Fibroblast of lung (primary cell): ENCODE measurements around the gene RAP1GAP. TPM values are rescaled to one million over a fixed set of nuclear protein-coding genes. Genes with fewer than 3 reads are reported as not detected.

Experiments used
- DNase-seq, 2 donors: peaks; one replicate each; pipeline versions ENCODE4 v3.0.0 to v3.0.0-alpha.2; 2010; ENCODE audit warnings: low read depth in 2 of 2
- H2AFZ ChIP-seq: 2 replicates; pipeline ENCODE4 v1.5.1; 2012; ENCODE audit warnings: low read length, control low read depth, inconsistent platforms
- H3K27ac ChIP-seq: 2 replicates; pipeline ENCODE4 v1.5.1; 2011; ENCODE audit warnings: low read length, control low read depth; ENCODE audit not compliant: insufficient read depth
- H3K27me3 ChIP-seq: 2 replicates; pipeline ENCODE4 v1.5.1; 2011; ENCODE audit warnings: mild to moderate bottlenecking, low read length; ENCODE audit not compliant: control insufficient read depth, insufficient read depth
- H3K36me3 ChIP-seq: 2 replicates; pipeline ENCODE4 v1.5.1; 2011; ENCODE audit warnings: low read length; ENCODE audit not compliant: control insufficient read depth, insufficient read depth
- H3K4me1 ChIP-seq: 2 replicates; pipeline ENCODE4 v1.5.1; 2011; ENCODE audit warnings: low read length; ENCODE audit not compliant: control insufficient read depth, insufficient read depth; ENCODE audit errors: extremely low read depth
- H3K4me2 ChIP-seq: 2 replicates; pipeline ENCODE4 v1.5.1; 2011; ENCODE audit warnings: low read length, control low read depth; ENCODE audit not compliant: insufficient read depth; ENCODE audit errors: extremely low read depth
- H3K4me3 ChIP-seq, 4 experiments: fragments of 200-600 bp in 1 of 4; sonication (generic) in 1 of 4; replicated peaks in 1 of 4; 2 replicates each; pipeline ENCODE4 v1.5.1; 2011 to 2016; ENCODE audit warnings: low read length in 4 of 4, low read depth in 3 of 4, mild to moderate bottlenecking in 3 of 4, control low read depth in 2 of 4, inconsistent platforms in 1 of 4, mixed read lengths in 1 of 4; ENCODE audit not compliant: insufficient read depth in 1 of 4; ENCODE audit errors: control extremely low read depth in 1 of 4
- H3K79me2 ChIP-seq: 2 replicates; pipeline ENCODE4 v1.5.1; 2012; ENCODE audit warnings: mild to moderate bottlenecking, low read length, inconsistent platforms; ENCODE audit not compliant: control insufficient read depth, insufficient read depth
- H3K9ac ChIP-seq: 2 replicates; pipeline ENCODE4 v1.5.1; 2011; ENCODE audit warnings: mild to moderate bottlenecking, low read length, control low read depth; ENCODE audit not compliant: insufficient read depth
- H3K9me3 ChIP-seq: 2 replicates; pipeline ENCODE4 v1.5.1; 2012; ENCODE audit warnings: low read depth, low read length; ENCODE audit not compliant: control insufficient read depth, insufficient read depth
- H4K20me1 ChIP-seq: 2 replicates; pipeline ENCODE4 v1.5.1; 2011; ENCODE audit warnings: low read length; ENCODE audit not compliant: control insufficient read depth, insufficient read depth; ENCODE audit errors: extremely low read depth
- EZH2 ChIP-seq: IDR thresholded peaks from 2 replicates; pipeline ENCODE4 v1.5.1; 2012; ENCODE audit warnings: low read length, control low read depth, mild to moderate bottlenecking; ENCODE audit errors: missing control alignments
- polyA plus RNA-seq, 2 donors: library from polyadenylated mRNA; depleted of rRNA in 1 of 2; stranded (reverse) in 1 of 2; unstranded in 1 of 2; fragments of >200 nt; gene quantifications; 2 replicates each; pipeline ENCODE4 v1.2.1, GENCODE V29; 2011 to 2012; ENCODE audit warnings: missing spikeins in 1 of 2
- total RNA-seq: library from RNA; depleted of rRNA; stranded (reverse); fragments of >200 nt; gene quantifications from 2 replicates; pipeline ENCODE4 v1.2.1, GENCODE V29; 2014
- TF ChIP-seq, protein P1 (sequence below), 2 donors: IDR thresholded peaks in 1 of 2; conservative IDR thresholded peaks in 1 of 2; 1 replicate in 1 of 2; 2 replicates in 1 of 2; pipeline ENCODE4 v1.5.1; 2011 to 2012; ENCODE audit warnings: low read length in 2 of 2, control low read depth in 1 of 2, inconsistent platforms in 1 of 2, low read depth in 1 of 2, mild to moderate bottlenecking in 1 of 2

RAP1GAP gene
- total and polyA plus RNA-seq, 2 donors (not counting 1 experiment from before 2014, with no cell fraction given): under 0.01 to 0.05 TPM

DNA sequence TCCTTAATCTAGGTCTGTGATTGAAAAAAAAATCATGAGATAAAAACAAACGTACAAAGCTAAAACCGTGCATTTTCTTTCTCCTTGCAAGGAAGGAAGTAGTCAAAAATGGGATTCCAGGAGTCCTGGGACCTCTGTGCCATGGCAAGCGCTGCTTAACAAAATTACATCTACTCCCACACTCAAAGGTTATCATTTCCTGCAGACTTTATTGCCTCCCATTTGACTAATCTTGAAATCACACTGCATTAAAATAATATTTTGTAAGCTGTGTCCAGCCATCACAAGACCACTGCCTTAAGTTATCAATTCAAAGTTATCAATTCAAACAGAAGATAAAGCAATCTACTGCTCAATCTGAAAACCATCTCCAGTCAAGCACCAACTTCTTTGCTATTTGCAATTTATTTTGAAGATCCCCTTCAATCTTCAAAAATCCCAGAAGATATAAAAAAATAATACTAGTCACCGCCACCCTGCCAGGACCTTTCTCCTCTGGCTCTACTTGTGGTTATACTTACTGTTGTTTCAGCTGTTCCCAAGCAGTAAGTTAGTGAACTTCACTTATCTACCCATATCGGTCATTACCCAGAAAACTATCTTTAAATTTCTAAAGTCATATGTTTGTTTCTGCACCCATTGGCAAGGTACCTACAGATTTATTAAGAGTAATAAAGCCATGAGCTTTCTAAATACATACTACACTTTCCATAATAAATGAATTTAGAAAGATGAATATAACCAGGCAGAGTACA, 38.1 kb upstream of the RAP1GAP start:
- H3K9ac ChIP-seq: no peak overlapping the region
- peak in 1 of 2 donors; percentile 45 for DNase-seq
- H3K4me3 ChIP-seq: no peak overlapping the region
- no peaks in the 10 kb centered on the region for H3K36me3 ChIP-seq
- no peaks in the 10 kb centered on the region for H3K4me1 ChIP-seq
- no peaks in the 10 kb centered on the region for H3K27me3 ChIP-seq
- H3K9me3 ChIP-seq: no peaks in the 10 kb centered on the region
- TF ChIP-seq, protein P1, sequence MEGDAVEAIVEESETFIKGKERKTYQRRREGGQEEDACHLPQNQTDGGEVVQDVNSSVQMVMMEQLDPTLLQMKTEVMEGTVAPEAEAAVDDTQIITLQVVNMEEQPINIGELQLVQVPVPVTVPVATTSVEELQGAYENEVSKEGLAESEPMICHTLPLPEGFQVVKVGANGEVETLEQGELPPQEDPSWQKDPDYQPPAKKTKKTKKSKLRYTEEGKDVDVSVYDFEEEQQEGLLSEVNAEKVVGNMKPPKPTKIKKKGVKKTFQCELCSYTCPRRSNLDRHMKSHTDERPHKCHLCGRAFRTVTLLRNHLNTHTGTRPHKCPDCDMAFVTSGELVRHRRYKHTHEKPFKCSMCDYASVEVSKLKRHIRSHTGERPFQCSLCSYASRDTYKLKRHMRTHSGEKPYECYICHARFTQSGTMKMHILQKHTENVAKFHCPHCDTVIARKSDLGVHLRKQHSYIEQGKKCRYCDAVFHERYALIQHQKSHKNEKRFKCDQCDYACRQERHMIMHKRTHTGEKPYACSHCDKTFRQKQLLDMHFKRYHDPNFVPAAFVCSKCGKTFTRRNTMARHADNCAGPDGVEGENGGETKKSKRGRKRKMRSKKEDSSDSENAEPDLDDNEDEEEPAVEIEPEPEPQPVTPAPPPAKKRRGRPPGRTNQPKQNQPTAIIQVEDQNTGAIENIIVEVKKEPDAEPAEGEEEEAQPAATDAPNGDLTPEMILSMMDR (conservative IDR thresholded peaks at IDR 0.05 in 1 of 2, IDR thresholded peaks at IDR 0.05 in 1 of 2; ENCODE audit: low read depth in 1 of 2, low read length in 2 of 2): no peak
- TF ChIP-seq EZH2: no peak
- H3K79me2 ChIP-seq: no peaks in the 10 kb centered on the region
- H2AFZ ChIP-seq: no peak overlapping the region
- H4K20me1 ChIP-seq: no peaks in the 10 kb centered on the region
- H3K27ac ChIP-seq: no peak overlapping the region
- no peak overlapping the region for H3K4me2 ChIP-seq

DNA sequence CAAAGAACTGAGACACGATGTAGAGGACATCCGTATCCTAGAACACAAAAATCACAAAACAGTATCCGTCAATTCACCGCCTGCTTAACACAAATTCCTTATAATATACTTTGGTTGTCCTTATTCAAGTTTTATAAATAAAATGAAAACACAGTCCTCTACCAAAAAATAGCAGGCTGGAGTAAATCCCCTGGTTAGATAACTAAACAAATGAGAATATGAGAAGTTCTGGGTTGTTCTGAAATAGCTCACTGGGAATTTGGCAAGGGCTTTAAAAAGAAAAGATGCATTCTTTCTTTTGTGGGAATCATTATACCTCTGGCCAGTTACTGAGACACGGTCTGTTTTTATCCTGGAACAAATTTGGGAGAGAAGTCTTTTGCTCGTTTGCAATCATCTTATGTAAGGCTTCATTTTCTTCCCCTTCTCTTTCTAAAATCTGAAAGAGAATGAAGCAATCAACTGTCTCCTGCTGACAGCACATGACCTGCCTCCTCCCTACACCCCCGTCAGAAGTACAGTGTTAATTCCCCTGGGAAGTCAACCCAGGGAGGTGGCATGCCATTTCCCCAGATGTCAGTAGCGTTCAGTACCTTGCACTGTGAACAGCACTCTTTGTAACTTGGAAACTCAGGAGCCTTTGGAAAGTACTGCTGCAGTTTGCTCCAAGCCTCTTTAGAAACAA, 37.1 kb upstream of the RAP1GAP start:
- no peaks in the 10 kb centered on the region for H3K79me2 ChIP-seq
- H3K9ac ChIP-seq: no peak overlapping the region
- H3K27ac ChIP-seq: no peak overlapping the region
- no peak overlapping the region for H3K4me2 ChIP-seq
- peaks cover 2% of the 10 kb centered on the region for H3K36me3 ChIP-seq
- no peaks in the 10 kb centered on the region for H3K9me3 ChIP-seq
- no peak overlapping the region for H2AFZ ChIP-seq
- DNase-seq: peak; percentile 2 to 20
- H3K4me1 ChIP-seq: no peaks in the 10 kb centered on the region
- no peak for TF ChIP-seq EZH2
- TF ChIP-seq, protein P1 (conservative IDR thresholded peaks at IDR 0.05 in 1 of 2, IDR thresholded peaks at IDR 0.05 in 1 of 2; ENCODE audit: low read depth in 1 of 2, low read length in 2 of 2): no peak
- H3K27me3 ChIP-seq: no peaks in the 10 kb centered on the region
- H4K20me1 ChIP-seq: no peaks in the 10 kb centered on the region
- H3K4me3 ChIP-seq: no peak overlapping the region

DNA sequence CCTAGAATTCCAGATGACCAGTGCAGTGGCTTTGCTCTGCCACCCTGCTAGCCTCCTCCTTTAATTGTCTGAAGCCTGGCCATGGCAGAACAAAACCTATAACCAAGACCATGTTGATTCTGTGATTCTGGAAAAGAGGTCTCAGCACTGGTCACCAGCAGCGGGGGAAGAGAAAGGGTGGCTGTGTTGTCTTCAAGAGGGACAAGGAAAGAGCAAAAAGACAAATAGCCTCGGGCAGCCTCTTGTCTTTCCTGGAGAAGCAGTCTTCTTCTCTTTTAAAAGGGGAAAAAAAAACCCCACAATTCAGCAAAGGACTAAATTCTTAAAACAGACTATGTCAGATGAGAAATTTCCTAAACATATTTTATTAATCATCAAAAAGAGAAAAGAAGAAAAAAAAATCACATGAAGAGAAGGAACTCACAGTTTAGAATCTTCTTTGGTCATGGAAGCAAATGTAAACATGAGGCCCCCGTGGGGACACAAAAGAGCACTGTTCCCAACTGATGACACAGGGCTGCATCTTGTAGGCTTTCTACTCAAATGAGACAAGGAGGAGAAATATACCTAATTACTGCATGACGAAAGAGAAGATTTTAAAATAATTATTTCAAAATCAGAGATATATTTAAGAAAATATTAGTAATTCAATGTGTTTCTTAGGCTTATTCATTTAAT, 36.3 kb upstream of the RAP1GAP start:
- Histone ChIP-seq H4K20me1 (no peaks in the 10 kb centered on the region), H3K4me3 (no peak overlapping the region), H3K4me1 (no peaks in the 10 kb centered on the region), H3K36me3 (peaks cover 3% of the 10 kb centered on the region), H3K79me2 (no peaks in the 10 kb centered on the region), H3K27ac (no peak overlapping the region), H3K9me3 (no peaks in the 10 kb centered on the region), H2AFZ (no peak overlapping the region), H3K9ac (no peak overlapping the region), H3K4me2 (no peak overlapping the region), H3K27me3 (no peaks in the 10 kb centered on the region)
- TF ChIP-seq, protein P1 (conservative IDR thresholded peaks at IDR 0.05 in 1 of 2, IDR thresholded peaks at IDR 0.05 in 1 of 2; ENCODE audit: low read depth in 1 of 2, low read length in 2 of 2): no peak
- TF ChIP-seq EZH2: no peak
- no peak for DNase-seq
